ENCODE results near the gene EIF2D. TPM values are rescaled to one million over a fixed set of nuclear protein-coding genes. Genes with fewer than 3 reads are reported as not detected.

EIF2D gene
- total RNA-seq, 1 donor from 2014 or later: 19.5 TPM

GRCh38 chr1:206554701-206555472, 57.4 kb downstream of the EIF2D start:
- Mint-ChIP-seq H3K36me3 (ENCODE audit: unreplicated experiment) (peaks cover 5% of the 10 kb centered on the region), H3K4me1 (ENCODE audit: low read depth, unreplicated experiment) (peaks cover 18% of the 10 kb centered on the region), H3K4me3 (ENCODE audit: unreplicated experiment) (no peak overlapping the region), H3K27me3 (ENCODE audit: unreplicated experiment) (peaks cover 5% of the 10 kb centered on the region), H3K27ac (ENCODE audit: unreplicated experiment) (no peak overlapping the region), H3K9me3 (ENCODE audit: unreplicated experiment) (no peaks in the 10 kb centered on the region)
- no peak for DNase-seq
- no peak for TF ChIP-seq CTCF (IDR thresholded peaks at IDR 0.05; ENCODE audit: partially characterized antibody, unreplicated experiment)

- Mint-ChIP-seq H3K4me1 (ENCODE audit: low read depth, unreplicated experiment) (peaks cover 14% of the 10 kb centered on the region), H3K27ac (ENCODE audit: unreplicated experiment) (no peak overlapping the region), H3K9me3 (ENCODE audit: unreplicated experiment) (no peaks in the 10 kb centered on the region), H3K27me3 (ENCODE audit: unreplicated experiment) (peaks cover 5% of the 10 kb centered on the region), H3K4me3 (ENCODE audit: unreplicated experiment) (no peak overlapping the region), H3K36me3 (ENCODE audit: unreplicated experiment) (peaks cover 5% of the 10 kb centered on the region)
- DNase-seq: no peak
- TF ChIP-seq CTCF (IDR thresholded peaks at IDR 0.05; ENCODE audit: partially characterized antibody, unreplicated experiment): no peak
Measured at GRCh38 chr1:206554211-206554610, 58.1 kb downstream of the EIF2D start.

GRCh38 chr1:206551986-206552326, 60.3 kb downstream of the EIF2D start:
- DNase-seq: no peak
- Mint-ChIP-seq H3K9me3 (ENCODE audit: unreplicated experiment) (no peaks in the 10 kb centered on the region), H3K27ac (ENCODE audit: unreplicated experiment) (no peak overlapping the region), H3K36me3 (ENCODE audit: unreplicated experiment) (peaks cover 11% of the 10 kb centered on the region), H3K4me3 (ENCODE audit: unreplicated experiment) (no peak overlapping the region), H3K4me1 (ENCODE audit: low read depth, unreplicated experiment) (peaks cover 9% of the 10 kb centered on the region), H3K27me3 (ENCODE audit: unreplicated experiment) (peaks cover 2% of the 10 kb centered on the region)
- no peak for TF ChIP-seq CTCF (IDR thresholded peaks at IDR 0.05; ENCODE audit: partially characterized antibody, unreplicated experiment)

- no peak for DNase-seq
- Mint-ChIP-seq H3K9me3 (ENCODE audit: unreplicated experiment) (no peaks in the 10 kb centered on the region), H3K27me3 (ENCODE audit: unreplicated experiment) (peaks cover 2% of the 10 kb centered on the region), H3K4me1 (ENCODE audit: low read depth, unreplicated experiment) (peaks cover 8% of the 10 kb centered on the region), H3K27ac (ENCODE audit: unreplicated experiment) (no peak overlapping the region), H3K36me3 (ENCODE audit: unreplicated experiment) (peaks cover 11% of the 10 kb centered on the region), H3K4me3 (ENCODE audit: unreplicated experiment) (no peak overlapping the region)
- no peak for TF ChIP-seq CTCF (IDR thresholded peaks at IDR 0.05; ENCODE audit: partially characterized antibody, unreplicated experiment)
Measured at GRCh38 chr1:206551296-206551985, 60.8 kb downstream of the EIF2D start.

GRCh38 chr1:206550446-206550845, 61.8 kb downstream of the EIF2D start:
- H3K4me1 Mint-ChIP-seq (ENCODE audit: low read depth, unreplicated experiment): peaks cover under 1% of the 10 kb centered on the region
- no peak for DNase-seq
- H3K27ac Mint-ChIP-seq (ENCODE audit: unreplicated experiment): no peak overlapping the region
- peaks cover 2% of the 10 kb centered on the region for H3K27me3 Mint-ChIP-seq (ENCODE audit: unreplicated experiment)
- no peaks in the 10 kb centered on the region for H3K9me3 Mint-ChIP-seq (ENCODE audit: unreplicated experiment)
- no peak for TF ChIP-seq CTCF (IDR thresholded peaks at IDR 0.05; ENCODE audit: partially characterized antibody, unreplicated experiment)
- H3K36me3 Mint-ChIP-seq (ENCODE audit: unreplicated experiment): peaks cover 11% of the 10 kb centered on the region
- H3K4me3 Mint-ChIP-seq (ENCODE audit: unreplicated experiment): no peak overlapping the region

All from glutamatergic neuron (in vitro differentiated cells).